ENCODE results near the gene LPAR3.
"Not testable (repeated sequence)": the region's sequence is repeated elsewhere in the genome, so short reads cannot be mapped to it uniquely, and the experiment has no call there.

The LPAR3 gene, protein sequence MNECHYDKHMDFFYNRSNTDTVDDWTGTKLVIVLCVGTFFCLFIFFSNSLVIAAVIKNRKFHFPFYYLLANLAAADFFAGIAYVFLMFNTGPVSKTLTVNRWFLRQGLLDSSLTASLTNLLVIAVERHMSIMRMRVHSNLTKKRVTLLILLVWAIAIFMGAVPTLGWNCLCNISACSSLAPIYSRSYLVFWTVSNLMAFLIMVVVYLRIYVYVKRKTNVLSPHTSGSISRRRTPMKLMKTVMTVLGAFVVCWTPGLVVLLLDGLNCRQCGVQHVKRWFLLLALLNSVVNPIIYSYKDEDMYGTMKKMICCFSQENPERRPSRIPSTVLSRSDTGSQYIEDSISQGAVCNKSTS

DNA sequence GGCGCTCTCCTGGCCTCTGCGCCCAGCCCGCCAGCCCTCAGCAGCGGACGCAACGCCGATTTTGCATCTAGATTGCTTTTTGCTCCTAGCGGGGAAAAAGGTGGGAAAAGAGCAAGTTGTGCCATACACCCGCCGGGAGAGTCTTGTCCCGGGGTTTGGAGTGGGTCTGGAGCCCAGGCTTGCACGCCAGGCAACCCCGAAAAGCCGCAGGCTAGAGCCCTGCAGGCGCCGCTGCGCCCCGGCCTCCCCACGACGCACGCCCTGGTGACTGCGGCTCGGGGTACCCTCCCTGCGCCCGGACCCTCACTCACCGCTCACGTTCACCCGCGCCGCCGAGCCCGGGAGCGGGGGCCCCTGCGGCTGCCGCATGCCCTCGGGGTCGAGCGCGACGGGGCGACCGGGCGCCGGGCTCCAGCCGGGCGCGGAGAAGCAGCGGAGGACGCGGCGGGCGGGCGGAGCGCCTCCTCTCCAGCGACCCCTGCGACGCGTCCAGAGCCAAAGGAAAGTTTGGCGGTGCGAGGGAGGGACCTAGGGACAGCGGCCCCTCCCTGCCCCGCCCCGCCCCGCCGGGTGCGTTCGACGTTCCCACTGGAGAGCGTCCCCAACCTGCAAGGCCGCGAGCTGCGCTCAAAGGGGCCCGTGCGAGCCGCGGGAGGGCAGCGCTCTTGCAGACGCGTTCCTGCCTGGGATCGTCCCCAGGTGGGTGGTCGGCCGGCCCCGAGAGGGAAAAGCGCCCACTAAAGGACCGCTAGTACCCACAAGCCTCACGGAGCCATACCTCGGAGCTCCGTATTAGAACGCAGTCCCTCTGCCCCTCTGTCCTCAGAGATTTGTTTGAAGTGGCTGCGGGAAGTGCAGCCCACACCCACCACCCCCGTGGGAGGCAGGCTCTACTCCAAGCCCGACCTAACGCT is at the start of gene LPAR3:
Gene LPAR3, minus strand, starts transcription at position 502 of the 914 bp plus-strand sequence. CDS start 27,086 bp downstream, outside the sequence.
- DNase-seq (ENCODE audit: low spot score), result no peak

DNA sequence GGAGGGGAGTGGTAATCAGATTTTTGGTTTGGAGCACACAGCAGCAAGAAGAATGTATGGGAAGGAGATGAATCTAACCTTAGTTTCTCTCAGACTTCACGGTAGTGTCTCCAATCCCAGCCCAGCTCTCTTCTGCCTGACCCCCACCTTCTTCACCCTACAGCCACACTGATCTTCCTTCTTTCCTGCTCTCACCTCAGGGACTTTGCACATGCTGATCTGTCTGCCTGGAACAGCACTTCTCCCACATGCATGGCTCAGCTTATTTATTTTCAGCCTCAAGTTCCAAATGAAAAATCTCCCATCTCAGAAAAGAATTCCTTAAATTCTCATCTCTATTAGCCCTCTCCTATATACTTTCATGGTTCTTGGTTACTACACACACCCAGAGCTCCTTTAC is 48.8 kb upstream of the LPAR3 start:
- no peak for DNase-seq (ENCODE audit: low spot score)

DNA sequence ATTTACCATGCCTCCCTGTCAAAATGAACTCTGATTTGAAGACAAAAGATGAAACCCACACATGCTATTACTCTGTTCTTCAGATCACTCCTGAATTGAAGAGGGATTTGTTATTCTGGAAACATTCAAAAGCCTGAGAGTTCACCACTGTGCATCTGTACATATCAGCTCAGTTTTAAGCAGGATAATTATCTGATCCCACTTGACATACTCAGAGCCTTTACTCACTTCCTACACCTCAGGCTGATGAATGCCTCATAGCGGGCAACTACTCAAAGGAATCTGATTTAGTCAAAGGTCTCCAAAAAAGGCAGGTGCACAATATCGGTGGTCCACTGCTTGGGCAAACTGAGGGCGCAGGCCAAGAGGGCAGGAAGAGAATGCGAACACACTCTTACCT is 47.5 kb upstream of the LPAR3 start:
- peak; percentile 72 for DNase-seq (ENCODE audit: low spot score)

DNA sequence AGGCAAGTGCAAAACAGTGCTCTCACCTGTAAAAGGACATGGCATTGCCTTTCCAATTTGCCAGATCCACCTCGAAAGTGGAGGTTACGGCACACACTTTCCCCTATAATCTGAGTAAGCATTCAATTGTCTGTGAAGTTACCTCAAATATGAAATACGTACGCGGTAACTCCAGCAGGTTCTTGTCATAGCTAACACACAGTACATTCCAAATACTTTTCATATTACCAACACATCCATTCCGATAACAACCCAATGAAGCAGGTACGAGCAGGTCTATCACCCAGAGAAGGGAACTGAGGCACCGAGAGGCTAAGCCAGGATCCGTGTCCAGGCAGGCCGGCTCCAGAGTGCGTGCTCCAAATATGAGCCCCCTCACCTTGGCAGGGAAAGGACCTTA is 46.8 kb upstream of the LPAR3 start:
- DNase-seq (ENCODE audit: low spot score), result no peak

DNA sequence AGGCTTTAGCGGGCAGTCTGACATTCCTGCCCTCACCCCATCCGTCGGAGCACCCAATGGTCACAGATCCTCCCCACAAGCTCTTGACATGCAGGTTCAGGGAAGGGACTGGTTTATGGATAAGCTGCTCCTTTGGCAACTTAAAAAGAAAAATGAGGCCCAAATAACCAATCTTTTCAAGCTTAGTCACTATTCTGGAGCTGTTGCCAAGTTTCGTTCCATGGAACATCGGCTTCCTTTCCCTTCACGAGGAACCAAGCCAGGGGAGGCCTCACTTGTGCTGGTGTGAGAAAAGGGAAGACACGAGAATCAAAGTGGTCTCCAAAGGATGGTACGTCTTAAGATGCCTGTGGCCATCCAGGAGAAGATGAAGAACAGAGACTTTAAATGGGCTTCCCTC is 46.1 kb upstream of the LPAR3 start:
- DNase-seq (ENCODE audit: low spot score), result no peak

DNA sequence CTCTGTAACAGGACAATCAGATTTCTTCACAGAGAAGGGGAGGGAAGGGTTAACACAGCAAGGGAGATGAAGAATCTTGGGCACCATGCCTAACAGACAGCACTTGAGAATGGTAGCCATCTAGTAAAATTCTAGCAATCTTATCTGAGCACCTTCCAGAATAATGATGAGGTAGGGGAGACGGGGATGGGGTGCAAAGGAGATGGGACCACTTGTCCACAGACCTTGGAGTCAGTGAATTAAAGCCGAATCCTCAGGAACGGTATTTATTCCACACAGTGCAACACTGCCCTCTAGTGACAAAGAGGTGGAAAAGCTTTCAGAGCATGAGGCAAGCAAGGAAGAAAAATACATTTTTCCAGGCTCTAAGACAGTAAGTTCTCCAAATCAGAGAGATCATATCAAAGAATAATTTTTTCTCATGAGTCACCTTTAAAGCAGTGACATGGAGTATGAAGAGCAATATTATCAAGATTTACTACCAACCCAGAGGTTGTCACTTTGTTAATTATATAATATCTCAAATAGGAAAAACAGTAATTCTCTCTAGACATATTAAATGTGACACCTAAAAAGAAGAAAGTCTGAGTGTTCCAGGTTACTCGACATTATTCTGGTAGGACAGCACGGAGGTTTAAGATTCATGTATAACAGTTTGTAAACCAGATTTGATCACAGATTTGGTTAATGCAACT is 43.3 kb upstream of the LPAR3 start:
- DNase-seq (ENCODE audit: low spot score), result peak; percentile 67

DNA sequence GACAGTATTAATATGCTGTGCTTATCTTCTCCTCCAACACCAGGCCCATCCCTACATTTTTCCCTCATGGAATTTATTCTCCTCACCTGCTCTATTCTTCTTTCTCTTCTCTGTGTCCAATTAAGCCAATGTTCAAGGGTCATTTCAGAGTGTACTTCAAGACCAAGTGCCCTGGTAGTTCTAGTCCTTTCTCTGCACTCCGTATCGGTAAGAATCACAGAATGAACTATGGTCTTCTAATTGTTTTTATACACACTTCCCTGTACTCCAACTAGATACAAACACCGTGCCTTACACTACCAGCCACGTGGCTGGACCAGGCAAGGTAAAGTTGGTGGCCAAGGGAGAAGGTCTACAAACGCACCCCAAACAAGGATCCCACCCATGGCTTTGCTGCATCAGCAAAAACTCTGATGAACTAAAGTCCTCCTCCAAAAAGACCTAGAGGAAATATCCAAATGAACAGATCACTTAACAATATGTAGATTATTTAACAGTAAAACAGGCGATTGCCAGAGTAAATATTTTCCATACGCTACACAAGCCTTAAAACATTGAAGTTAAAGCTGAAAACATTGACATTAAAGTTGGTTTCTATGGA is 40.1 kb upstream of the LPAR3 start:
- DNase-seq (ENCODE audit: low spot score), result no peak

DNA sequence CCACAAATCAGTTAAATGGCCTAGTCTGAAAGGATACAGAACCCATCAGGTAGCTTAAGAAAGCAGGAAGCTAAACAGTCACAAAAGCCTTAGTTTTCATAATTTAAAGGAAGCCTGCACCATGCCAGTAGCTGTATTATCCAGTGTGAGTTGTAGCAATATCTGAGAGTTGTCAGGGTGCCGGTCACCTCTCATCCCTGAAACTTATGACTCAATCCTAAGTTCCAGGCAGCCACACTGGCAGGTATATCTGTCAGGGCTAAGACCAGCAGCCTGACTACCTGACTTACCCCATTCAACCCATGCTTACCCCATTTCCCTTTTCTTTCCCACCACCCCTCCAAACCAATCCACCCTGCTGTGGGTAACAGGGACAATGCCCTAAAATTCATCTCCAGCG is 37.8 kb upstream of the LPAR3 start:
- no peak for DNase-seq (ENCODE audit: low spot score)

DNA sequence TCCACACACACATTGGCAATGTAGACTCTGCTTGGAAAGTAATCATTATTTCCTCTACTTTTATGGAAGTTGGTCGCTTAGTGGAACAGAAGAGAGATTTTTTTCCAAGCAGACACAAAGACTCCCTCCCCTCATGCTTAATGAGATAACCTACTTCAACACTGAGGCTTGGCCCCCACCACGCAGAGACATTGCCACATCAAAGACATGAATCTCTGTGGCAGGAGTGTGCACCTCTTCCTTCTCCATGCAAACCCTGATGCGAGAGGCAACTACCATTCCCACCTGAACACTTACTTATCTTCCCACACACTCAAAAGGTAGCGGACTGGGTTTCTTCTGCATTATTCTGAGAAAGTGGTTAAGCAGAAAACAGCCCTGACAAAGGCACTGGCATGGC is 37.3 kb upstream of the LPAR3 start:
- DNase-seq (ENCODE audit: low spot score), result no peak

DNA sequence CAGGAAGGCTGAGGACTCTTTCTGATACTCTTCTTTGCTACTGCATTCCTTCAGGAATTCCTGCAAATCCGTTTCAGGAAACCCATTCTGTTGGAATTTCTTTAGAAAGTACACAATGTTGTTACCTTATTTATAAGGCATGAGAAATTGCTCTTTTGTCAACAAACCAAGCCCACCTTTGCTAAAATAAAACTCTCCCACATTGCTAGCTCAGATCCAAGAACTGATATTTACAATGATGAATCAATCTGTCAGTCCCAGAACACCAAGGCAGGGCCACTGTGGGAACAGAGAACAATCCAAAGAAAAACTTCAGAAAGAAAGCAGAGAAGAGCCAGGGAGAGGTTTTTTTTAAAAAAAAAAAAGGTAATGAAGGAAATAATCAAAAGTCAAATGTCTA is 36.6 kb upstream of the LPAR3 start:
- no peak for DNase-seq (ENCODE audit: low spot score)

DNA sequence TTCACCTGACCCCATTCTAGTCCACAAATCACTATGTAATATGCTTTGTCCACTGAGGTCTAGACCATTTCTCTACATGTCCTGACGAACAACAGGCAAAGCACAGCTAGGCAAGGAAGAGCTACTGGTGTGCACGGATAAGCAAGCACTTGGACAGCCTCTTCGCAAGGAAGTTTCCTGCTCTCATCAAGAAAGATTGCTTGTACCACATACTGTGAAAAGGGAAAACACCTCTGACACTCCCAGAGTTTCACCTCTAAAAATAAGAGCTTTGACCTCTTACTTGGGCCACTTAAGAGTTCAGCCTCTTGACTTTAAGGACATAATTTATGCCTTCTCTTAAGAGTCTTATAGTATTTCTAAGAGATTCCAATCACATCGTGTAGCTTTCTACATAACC is 36.0 kb upstream of the LPAR3 start:
- DNase-seq (ENCODE audit: low spot score), result no peak

DNA sequence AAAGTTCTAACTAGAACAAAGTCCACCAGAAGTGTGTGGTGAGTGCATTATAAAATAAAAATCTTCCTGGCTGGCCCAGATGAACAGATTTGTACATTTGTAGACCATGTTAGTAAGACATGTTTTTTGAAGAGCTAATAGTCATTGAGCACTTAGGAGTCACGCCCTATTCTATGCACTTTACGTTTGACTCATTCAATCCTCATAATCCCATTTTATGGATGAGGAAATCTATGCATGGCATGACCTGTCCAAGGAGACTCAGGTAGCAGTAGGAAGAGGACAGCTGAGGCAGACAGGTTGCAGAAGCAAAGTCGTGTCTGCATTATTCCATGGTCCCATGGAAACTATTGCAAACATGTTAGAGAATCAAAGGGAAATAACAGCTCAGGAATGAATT is 30.3 kb upstream of the LPAR3 start:
- DNase-seq (ENCODE audit: low spot score), result no peak

DNA sequence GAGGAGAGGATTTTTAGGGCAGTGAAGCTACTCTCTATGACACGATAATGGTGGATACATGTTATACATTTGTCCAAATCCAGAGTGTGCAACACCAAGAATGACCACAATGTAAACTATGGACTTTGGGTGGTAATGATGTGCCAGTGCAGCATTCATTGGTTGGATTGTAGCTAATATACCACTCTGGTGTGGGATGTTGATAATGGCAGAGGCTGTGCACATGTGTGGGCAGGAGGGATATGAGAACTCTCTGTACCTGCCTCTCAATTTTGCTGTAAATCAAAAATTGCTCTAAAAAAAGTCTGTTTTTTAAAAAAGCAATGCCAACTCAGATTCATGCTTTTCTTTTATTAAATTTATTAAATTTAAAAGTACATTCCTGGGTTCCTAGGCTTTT is 27.2 kb upstream of the LPAR3 start:
- DNase-seq (ENCODE audit: low spot score), result no peak

DNA sequence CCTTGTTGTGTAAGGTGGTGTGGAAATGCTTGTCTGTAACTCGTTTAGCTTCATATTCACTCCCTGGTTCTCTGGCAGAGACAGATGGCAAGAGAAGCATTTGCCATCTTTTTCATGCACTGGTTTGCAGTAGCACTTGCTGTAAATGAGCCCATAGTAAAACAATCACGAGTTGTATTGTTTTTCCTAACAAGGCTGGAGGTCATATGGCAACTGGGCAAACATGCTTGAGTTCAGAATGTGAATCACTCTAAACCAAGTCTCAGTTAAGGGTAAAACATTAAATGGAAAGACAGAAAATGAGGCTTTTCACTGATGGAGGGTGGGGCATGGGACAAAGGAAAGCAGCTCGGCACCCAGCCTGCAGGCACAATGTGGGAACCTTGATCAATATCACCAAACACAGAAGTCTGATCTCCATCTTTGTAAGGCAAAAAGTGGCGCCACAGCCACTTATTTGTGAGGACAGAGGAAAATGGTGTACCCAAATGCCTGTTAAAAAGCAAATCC is 26.5 kb upstream of the LPAR3 start:
- no peak for DNase-seq (ENCODE audit: low spot score)

DNA sequence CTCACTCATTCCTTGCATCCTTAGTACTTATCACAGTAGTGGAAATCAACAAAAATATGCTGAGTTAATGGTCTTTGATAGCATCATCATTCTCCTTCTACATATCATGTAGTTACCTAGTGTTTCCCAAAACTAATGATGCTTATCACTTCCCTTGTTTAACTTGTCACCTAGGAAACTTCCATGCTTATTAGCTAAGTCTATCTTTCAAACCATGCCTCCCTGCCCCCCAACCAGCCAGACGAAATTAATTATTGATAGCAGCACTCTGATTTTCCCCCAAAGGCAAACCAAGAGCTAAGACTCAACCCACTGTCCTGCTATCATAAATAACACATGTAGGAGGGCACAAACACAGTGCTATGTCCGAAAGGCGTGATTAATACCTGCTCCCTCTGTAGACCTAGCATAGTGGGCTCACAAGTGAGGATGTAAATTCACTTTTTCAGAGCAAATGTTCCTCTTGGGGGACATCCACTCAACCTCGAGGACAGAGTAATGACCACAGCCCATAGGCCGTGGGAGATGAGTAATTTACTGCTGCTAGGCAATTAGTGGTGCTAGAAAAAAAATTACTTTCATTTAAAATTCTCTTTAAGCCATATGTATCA is 25.8 kb upstream of the LPAR3 start:
- no peak for DNase-seq (ENCODE audit: low spot score)

DNA sequence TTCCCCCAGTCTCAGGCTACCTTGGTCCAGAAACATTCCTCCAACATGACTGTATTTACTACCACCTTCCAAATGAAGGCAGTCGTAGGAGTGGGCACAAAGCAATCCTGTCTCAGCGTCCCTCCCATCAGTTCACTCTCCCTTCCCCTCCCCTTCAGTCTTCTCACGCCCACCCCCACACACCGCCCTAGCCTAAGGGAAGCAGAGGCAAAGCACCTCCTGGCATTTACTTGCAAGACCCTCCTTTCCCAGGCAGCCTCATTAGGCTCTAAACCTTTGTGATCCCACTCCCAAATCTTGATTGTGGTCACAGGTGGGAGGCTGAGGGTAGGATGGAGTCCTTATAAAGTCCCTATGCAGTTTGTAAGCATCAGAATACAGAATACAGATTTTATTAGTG is 23.9 kb upstream of the LPAR3 start:
- DNase-seq (ENCODE audit: low spot score), result no peak

DNA sequence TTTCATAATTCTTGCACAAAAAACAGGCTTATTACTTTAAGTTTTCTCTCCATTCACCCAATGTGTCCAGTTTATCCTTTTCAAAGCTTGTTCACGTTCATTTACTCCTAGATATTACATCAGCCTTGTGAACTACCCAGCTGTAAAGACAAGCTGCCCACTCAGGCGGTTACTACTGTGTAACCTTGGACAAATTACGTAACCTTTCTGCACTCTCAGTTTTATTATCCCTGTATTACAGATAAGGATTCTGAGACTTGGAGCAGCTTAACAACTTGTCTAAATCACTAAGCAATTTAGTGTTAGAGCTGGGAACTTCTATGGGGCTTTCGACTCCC is 20.5 kb upstream of the LPAR3 start:
- DNase-seq (ENCODE audit: low spot score), result no peak

DNA sequence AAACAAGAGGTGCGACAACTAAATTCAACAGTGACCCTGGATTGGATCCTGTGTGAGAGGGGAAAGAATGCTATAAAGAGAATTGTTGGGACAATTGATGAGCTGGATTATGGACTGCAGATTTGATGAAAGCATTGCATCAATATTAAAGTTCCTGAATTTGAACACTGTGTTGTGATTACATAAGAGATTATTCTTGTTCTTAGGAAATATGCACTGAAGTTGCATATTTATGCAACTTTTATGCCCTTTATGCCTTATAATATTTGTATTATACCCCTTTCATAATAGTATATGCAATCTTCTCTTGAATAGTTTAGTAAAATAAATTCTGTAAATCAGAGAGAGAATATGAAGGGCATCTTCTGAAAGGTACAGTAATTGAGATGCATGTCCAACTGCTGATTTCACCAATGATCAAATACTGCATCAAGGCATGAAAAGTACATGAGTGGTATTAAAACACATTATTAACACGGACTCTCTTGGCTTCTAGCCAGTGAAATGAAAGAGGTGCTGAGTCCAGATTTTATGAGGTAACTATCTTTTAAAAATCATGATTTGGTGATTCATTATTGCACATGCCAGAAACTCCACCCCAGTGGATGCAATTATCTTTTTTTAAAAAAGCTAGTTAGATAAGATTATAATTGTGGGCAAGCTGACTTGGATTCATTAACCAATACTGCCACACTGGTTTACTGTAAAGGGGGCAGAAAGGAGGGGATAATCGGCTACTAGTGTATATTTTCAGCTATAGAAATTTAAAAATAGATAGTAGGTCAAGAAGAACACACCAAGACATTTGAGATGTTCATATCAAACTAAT is 19.9 kb upstream of the LPAR3 start:
- DNase-seq (ENCODE audit: low spot score), result no peak

DNA sequence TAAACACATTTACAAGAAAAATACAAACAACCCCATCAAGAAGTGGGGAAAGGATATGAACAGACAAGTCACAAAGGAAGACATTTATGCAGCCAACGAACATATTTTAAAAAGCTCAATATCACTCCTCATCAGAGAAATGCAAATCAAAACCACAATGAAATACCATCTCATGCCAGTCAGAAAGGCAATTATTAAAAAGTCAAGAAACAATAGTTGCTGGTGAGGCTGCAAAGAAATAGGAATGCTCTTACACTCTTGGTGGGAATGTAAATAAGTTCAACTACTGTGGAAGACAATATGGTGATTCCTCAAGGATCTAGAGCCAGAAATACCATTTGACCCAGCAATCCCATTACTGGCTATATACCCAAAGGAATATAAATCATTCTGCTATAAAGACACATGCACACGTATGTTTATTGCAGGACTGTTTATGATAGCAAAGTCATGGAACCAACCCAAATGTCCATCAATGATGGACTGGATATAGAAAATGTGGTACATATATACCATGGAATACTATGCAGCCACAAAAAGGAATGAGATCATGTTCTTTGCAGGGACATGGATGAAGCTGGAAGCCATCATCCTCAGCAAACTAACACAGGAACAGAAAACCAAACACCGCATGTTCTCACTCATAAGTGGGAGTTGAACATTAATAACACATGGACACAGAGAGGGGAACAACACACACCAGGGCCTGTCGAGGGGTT is 15.9 kb upstream of the LPAR3 start:
- DNase-seq (ENCODE audit: low spot score), result not testable (repeated sequence)

Data from putamen (tissue), 1 donor.